Right atrium auricular region (tissue), 2 donors: ENCODE data around the gene SAMD11. TPM values are rescaled to one million over a fixed set of nuclear protein-coding genes. Genes with fewer than 3 reads are reported as not detected.

Source experiments
- DNase-seq: peaks from one replicate; pipeline ENCODE4 v3.0.0-alpha.2; 2019; ENCODE audit warnings: low spot score
- H3K27ac ChIP-seq, 2 donors: fragments of 200-600 bp; sonication (generic); 1 replicate in 1 of 2; 2 replicates in 1 of 2; pipeline ENCODE4 v1.5.1; 2016 to 2019
- H3K27me3 ChIP-seq, 2 donors: fragments of 200-600 bp; sonication (generic); one replicate each; pipeline versions ENCODE4 v1.5.1 to v1.6.0; 2017 to 2019
- H3K36me3 ChIP-seq: fragments of 200-600 bp; sonication (generic); one replicate; pipeline ENCODE4 v1.5.1; 2016
- H3K4me1 ChIP-seq, 2 donors: fragments of 200-600 bp; sonication (generic); one replicate each; pipeline versions ENCODE4 v1.5.1 to v1.6.0; 2017 to 2019
- H3K4me3 ChIP-seq, 2 donors: fragments of 200-600 bp; sonication (generic); 1 replicate in 1 of 2; 2 replicates in 1 of 2; pipeline ENCODE4 v1.5.1; 2017 to 2019; ENCODE audit warnings: mild to moderate bottlenecking in 1 of 2, moderate library complexity in 1 of 2
- H3K9me3 ChIP-seq, 2 donors: fragments of 200-600 bp; sonication (generic); one replicate each; pipeline ENCODE4 v1.5.1; 2019
- CTCF ChIP-seq, 2 donors: fragments of 200-600 bp; sonication (generic); IDR thresholded peaks; one replicate each; pipeline ENCODE4 v1.5.1; 2019; ENCODE audit warnings: antibody characterized with exemption in 2 of 2
- total RNA-seq, 2 donors: library from RNA; depleted of rRNA; stranded (reverse); fragments of >200 nt; gene quantifications; one replicate each; pipeline ENCODE4 v1.1.0, GENCODE V29; 2016

SAMD11 gene
- total RNA-seq, 2 donors from 2014 or later = 2.7 to 6.4 TPM

GRCh38 chr1:970242-970972, 46.7 kb downstream of the SAMD11 start:
- H3K27me3 ChIP-seq = peaks cover 4 to 14% of the 10 kb centered on the region in 2 donors
- no peak for DNase-seq
- no peak for TF ChIP-seq CTCF (IDR thresholded peaks at IDR 0.05)
- H3K4me1 ChIP-seq = peaks cover 0 to 19% of the 10 kb centered on the region in 2 donors
- no peak overlapping the region for H3K4me3 ChIP-seq
- H3K27ac ChIP-seq = no peak overlapping the region
- H3K9me3 ChIP-seq = no peaks in the 10 kb centered on the region
- no peaks in the 10 kb centered on the region for H3K36me3 ChIP-seq

- no peaks in the 10 kb centered on the region for H3K36me3 ChIP-seq
- no peaks in the 10 kb centered on the region for H3K9me3 ChIP-seq
- no peak overlapping the region for H3K27ac ChIP-seq
- no peak for DNase-seq
- H3K27me3 ChIP-seq = peaks cover 4 to 14% of the 10 kb centered on the region in 2 donors
- H3K4me3 ChIP-seq = no peak overlapping the region
- no peak for TF ChIP-seq CTCF (IDR thresholded peaks at IDR 0.05)
- H3K4me1 ChIP-seq = peaks cover 0 to 20% of the 10 kb centered on the region in 2 donors
Observed at GRCh38 chr1:970973-971730, 47.4 kb downstream of the SAMD11 start.

- no peaks in the 10 kb centered on the region for H3K36me3 ChIP-seq
- peaks cover 0 to 15% of the 10 kb centered on the region in 2 donors for H3K4me1 ChIP-seq
- DNase-seq = no peak
- peaks cover 4 to 14% of the 10 kb centered on the region in 2 donors for H3K27me3 ChIP-seq
- H3K27ac ChIP-seq = no peak overlapping the region
- no peak overlapping the region for H3K4me3 ChIP-seq
- no peak for TF ChIP-seq CTCF (IDR thresholded peaks at IDR 0.05)
- no peaks in the 10 kb centered on the region for H3K9me3 ChIP-seq
Observed at GRCh38 chr1:971751-972506, 48.2 kb downstream of the SAMD11 start.

GRCh38 chr1:972726-973458, 49.2 kb downstream of the SAMD11 start:
- no peak for TF ChIP-seq CTCF (IDR thresholded peaks at IDR 0.05)

More at GRCh38 chr1:972726-973458, 49.2 kb downstream of the SAMD11 start:
- H3K36me3 ChIP-seq = no peaks in the 10 kb centered on the region
- DNase-seq = no peak
- peaks cover 0 to 9% of the 10 kb centered on the region in 2 donors for H3K4me1 ChIP-seq
- no peak overlapping the region for H3K27ac ChIP-seq
- H3K9me3 ChIP-seq = no peaks in the 10 kb centered on the region
- no peak overlapping the region for H3K4me3 ChIP-seq
- H3K27me3 ChIP-seq = peaks cover 4 to 14% of the 10 kb centered on the region in 2 donors
